Peyer's patch (tissue), 4 donors: Measurements from ENCODE around the gene EBP.

Experiments
- POLR2A ChIP-seq, 2 donors: fragments of 450-650 bp; IDR thresholded peaks; one replicate each; pipeline ENCODE4 v1.5.1; 2017; ENCODE audit warnings: antibody characterized with exemption in 2 of 2, mild to moderate bottlenecking in 2 of 2, moderate library complexity in 2 of 2
- TF ChIP-seq, protein P1 (sequence below), 6 experiments: fragments of 450-650 bp in 4 of 6; fragments of 200-600 bp in 2 of 6; sonication (generic) in 1 of 6; IDR thresholded peaks; one replicate each; pipeline ENCODE4 v1.5.1; 2017 to 2019; ENCODE audit warnings: antibody characterized with exemption in 6 of 6, mild to moderate bottlenecking in 3 of 6, moderate library complexity in 1 of 6

DNA sequence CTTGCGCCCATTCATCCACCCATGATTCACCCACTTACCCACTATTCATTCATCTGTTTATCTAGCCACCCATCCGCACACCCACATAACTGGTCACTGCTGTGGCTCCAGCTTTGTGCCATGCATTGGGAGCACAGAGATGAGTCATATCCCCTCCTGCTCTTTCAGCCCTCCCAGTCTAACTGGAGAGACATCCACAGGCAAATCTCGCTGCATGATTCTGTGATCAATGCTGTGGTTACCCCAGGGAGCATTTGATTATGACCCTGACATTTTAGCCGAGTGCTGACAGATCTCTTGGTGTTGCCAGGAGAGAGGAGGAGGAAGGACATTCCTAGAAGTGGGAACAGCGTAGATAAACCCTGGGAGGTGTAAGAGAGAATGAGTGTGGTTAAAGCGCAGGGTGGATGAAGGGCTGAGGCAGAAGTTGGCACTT is 23.2 kb upstream of the EBP start:
- TF ChIP-seq, protein P1, sequence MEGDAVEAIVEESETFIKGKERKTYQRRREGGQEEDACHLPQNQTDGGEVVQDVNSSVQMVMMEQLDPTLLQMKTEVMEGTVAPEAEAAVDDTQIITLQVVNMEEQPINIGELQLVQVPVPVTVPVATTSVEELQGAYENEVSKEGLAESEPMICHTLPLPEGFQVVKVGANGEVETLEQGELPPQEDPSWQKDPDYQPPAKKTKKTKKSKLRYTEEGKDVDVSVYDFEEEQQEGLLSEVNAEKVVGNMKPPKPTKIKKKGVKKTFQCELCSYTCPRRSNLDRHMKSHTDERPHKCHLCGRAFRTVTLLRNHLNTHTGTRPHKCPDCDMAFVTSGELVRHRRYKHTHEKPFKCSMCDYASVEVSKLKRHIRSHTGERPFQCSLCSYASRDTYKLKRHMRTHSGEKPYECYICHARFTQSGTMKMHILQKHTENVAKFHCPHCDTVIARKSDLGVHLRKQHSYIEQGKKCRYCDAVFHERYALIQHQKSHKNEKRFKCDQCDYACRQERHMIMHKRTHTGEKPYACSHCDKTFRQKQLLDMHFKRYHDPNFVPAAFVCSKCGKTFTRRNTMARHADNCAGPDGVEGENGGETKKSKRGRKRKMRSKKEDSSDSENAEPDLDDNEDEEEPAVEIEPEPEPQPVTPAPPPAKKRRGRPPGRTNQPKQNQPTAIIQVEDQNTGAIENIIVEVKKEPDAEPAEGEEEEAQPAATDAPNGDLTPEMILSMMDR (IDR thresholded peaks at IDR 0.05) = no peak
- no peak for TF ChIP-seq POLR2A (IDR thresholded peaks at IDR 0.05)
